HUES64 (cell line): Measurements from ENCODE around the gene HBA2.

Experiments
- H3K27ac ChIP-seq: 2 replicates; pipeline ENCODE4 v1.7.0; 2013; ENCODE audit warnings: low read depth, low read length, inconsistent platforms
- H3K27me3 ChIP-seq: 2 replicates; pipeline ENCODE4 v1.6.1; 2013; ENCODE audit warnings: mild to moderate bottlenecking, low read length; ENCODE audit not compliant: insufficient read depth
- H3K36me3 ChIP-seq: 2 replicates; pipeline ENCODE4 v1.6.1; 2013; ENCODE audit warnings: mild to moderate bottlenecking, low read length; ENCODE audit not compliant: insufficient read depth
- H3K4me1 ChIP-seq: 2 replicates; pipeline ENCODE4 v1.6.1; 2013; ENCODE audit warnings: mild to moderate bottlenecking, low read length, moderate library complexity; ENCODE audit not compliant: insufficient read depth
- H3K4me3 ChIP-seq: 2 replicates; pipeline ENCODE4 v1.5.1; 2013; ENCODE audit warnings: mild to moderate bottlenecking, low read length, moderate library complexity
- H3K9ac ChIP-seq: 2 replicates; pipeline ENCODE4 v1.6.1; 2013; ENCODE audit warnings: mild to moderate bottlenecking, low read depth, low read length
- H3K9me3 ChIP-seq: 2 replicates; pipeline ENCODE4 v1.6.1; 2013; ENCODE audit warnings: low read depth, low read length; ENCODE audit not compliant: insufficient read depth
- WGBS: fragments of 150-250, 120-280 bp; methylation state at CpG from one replicate; pipeline ENCODE4 v1.1.7; 2013; ENCODE audit warnings: missing lambda C conversion rate; 5-methylcytosine and 5-hydroxymethylcytosine counted together

HBA2 gene

DNA sequence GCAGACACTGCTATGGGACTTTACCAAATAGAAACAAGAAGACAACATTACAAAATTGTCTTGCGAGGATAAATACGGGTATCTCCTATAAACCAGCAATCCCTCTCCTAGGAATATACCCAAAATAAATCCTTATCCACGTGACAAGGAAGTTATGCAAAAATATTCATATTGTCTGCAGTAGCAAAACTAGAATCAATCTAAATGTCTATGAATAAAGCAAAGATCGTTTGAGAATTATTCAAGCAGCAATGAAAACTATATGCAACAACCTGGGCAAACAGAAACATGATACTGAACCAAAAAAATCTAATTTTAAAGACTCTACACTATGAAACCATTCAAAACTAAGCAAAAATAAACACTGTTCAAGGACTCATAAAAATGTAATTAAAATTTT, 47.3 kb downstream of the HBA2 start:
- Histone ChIP-seq H3K9me3 (no peaks in the 10 kb centered on the region), H3K4me1 (no peaks in the 10 kb centered on the region), H3K27ac (no peak overlapping the region), H3K27me3 (no peaks in the 10 kb centered on the region), H3K9ac (no peak overlapping the region), H3K4me3 (no peak overlapping the region), H3K36me3 (peaks cover 95% of the 10 kb centered on the region)
- 95% methylated on average over 4 of the region's 4 CpGs for WGBS
